Measurements from ENCODE around the gene PSMD3.

The PSMD3 gene

GRCh38 chr17:39960524-39961041, 20.0 kb upstream of the PSMD3 start:
- DNase-seq (ENCODE audit: low read depth), result no peak

- DNase-seq (ENCODE audit: low read depth), result no peak
Observed at GRCh38 chr17:39962642-39963220, 17.9 kb upstream of the PSMD3 start, which contains the start of gene GSDMA. Gene GSDMA (plus strand): TSS chr17:39963004. CDS start chr17:39965688, 2,684 bp downstream.

GRCh38 chr17:39963829-39964228, 16.8 kb upstream of the PSMD3 start:
- DNase-seq (ENCODE audit: low read depth), result no peak

- DNase-seq (ENCODE audit: low read depth), result no peak
Observed at GRCh38 chr17:39965017-39965699, 15.4 kb upstream of the PSMD3 start.

GRCh38 chr17:39966771-39967170, 13.8 kb upstream of the PSMD3 start:
- no peak for DNase-seq (ENCODE audit: low read depth)

- DNase-seq (ENCODE audit: low read depth), result no peak
Observed at GRCh38 chr17:39968761-39969160, 11.8 kb upstream of the PSMD3 start.

GRCh38 chr17:39969375-39969774, 11.2 kb upstream of the PSMD3 start:
- DNase-seq (ENCODE audit: low read depth), result no peak

GRCh38 chr17:39970157-39970692, 10.4 kb upstream of the PSMD3 start:
- no peak for DNase-seq (ENCODE audit: low read depth)

- no peak for DNase-seq (ENCODE audit: low read depth)
Observed at GRCh38 chr17:39971076-39971603, 9.5 kb upstream of the PSMD3 start.

GRCh38 chr17:39972271-39972670, 8.3 kb upstream of the PSMD3 start:
- no peak for DNase-seq (ENCODE audit: low read depth)

GRCh38 chr17:39973496-39973895, 7.1 kb upstream of the PSMD3 start:
- no peak for DNase-seq (ENCODE audit: low read depth)

- no peak for DNase-seq (ENCODE audit: low read depth)
Observed at GRCh38 chr17:39974433-39974832, 6.2 kb upstream of the PSMD3 start.

GRCh38 chr17:39975801-39976200, 4.8 kb upstream of the PSMD3 start:
- DNase-seq (ENCODE audit: low read depth), result no peak

- DNase-seq (ENCODE audit: low read depth), result no peak
Observed at GRCh38 chr17:39979016-39979670, 1.5 kb upstream of the PSMD3 start.

- DNase-seq (ENCODE audit: low read depth), result no peak
Observed at GRCh38 chr17:39979893-39980350, 685 bp upstream of the PSMD3 start.

- DNase-seq (ENCODE audit: low read depth), result no peak
Observed at GRCh38 chr17:39981207-39981741, 667 bp downstream of the PSMD3 start.

GRCh38 chr17:39981766-39982375, 1.3 kb downstream of the PSMD3 start:
- no peak for DNase-seq (ENCODE audit: low read depth)

GRCh38 chr17:39988206-39988810, 7.7 kb downstream of the PSMD3 start:
- DNase-seq (ENCODE audit: low read depth), result no peak

GRCh38 chr17:39994448-39994847, 13.8 kb downstream of the PSMD3 start:
- DNase-seq (ENCODE audit: low read depth), result no peak

- DNase-seq (ENCODE audit: low read depth), result no peak
Observed at GRCh38 chr17:39995438-39995837, 14.8 kb downstream of the PSMD3 start.

GRCh38 chr17:39996162-39996561, 15.6 kb downstream of the PSMD3 start:
- no peak for DNase-seq (ENCODE audit: low read depth)
